Measurements from ENCODE around the gene RAI1. TPM values are rescaled to one million over a fixed set of nuclear protein-coding genes. Genes with fewer than 3 reads are reported as not detected.

Gene RAI1
- total and polyA plus RNA-seq, 2 experiments from 2014 or later: 0.87 to 0.89 TPM

GRCh38 chr17:17679748-17680147, 1.5 kb upstream of the RAI1 start (continued):
- TF ChIP-seq ZNF462 (CRISPR knock-in tag; IDR thresholded peaks at IDR 0.05): no peak
- TF ChIP-seq CTCF (conservative IDR thresholded peaks at IDR 0.05; ENCODE audit: low read depth in 2 of 2): no peak
- TF ChIP-seq CREB1 (CRISPR knock-in tag; IDR thresholded peaks at IDR 0.05; ENCODE audit: low read depth): no peak
- no peak for TF ChIP-seq JUNB (IDR thresholded peaks at IDR 0.05; ENCODE audit: unreplicated experiment)

GRCh38 chr17:17680477-17681186, 626 bp upstream of the RAI1 start:
- peaks cover 71% of the 10 kb centered on the region for H3K27me3 Mint-ChIP-seq (ENCODE audit: insufficient read depth, low read depth, poor library complexity)
- Histone ChIP-seq H3K27me3 (ENCODE audit: insufficient read depth) (peaks cover 98% of the 10 kb centered on the region), H3F3A (replicated peaks; ENCODE audit: low read depth) (peaks cover 6% of the 10 kb centered on the region; the same call in 1 of the 2 replicates), H3K4me2 (peak overlapping the region; percentile 66), H3K36me3 (ENCODE audit: insufficient read depth) (no peaks in the 10 kb centered on the region), H3K4me1 (ENCODE audit: insufficient read depth) (peaks cover 29% of the 10 kb centered on the region), H3K79me2 (replicated peaks; ENCODE audit: insufficient read depth) (no peaks in the 10 kb centered on the region), H3K4me3 (no peak overlapping the region), H3K9me2 (ENCODE audit: insufficient read depth) (no peaks in the 10 kb centered on the region), H4K20me1 (replicated peaks; ENCODE audit: insufficient read depth) (peaks cover 8% of the 10 kb centered on the region; the same call in 1 of the 2 replicates), H3K27ac (ENCODE audit: low read depth) (no peak overlapping the region), H2AFZ (no peak overlapping the region)
- H3K4me3 Mint-ChIP-seq: peak overlapping the region; percentile 26; the same call in 2 of the 3 replicates
- H3K27ac Mint-ChIP-seq: no peak overlapping the region
- H3K4me1 Mint-ChIP-seq: peaks cover 37% of the 10 kb centered on the region
- no peaks in the 10 kb centered on the region for H3K36me3 Mint-ChIP-seq (ENCODE audit: low read depth)
- ATAC-seq (no peak), DNase-seq (ENCODE audit: low spot score) (no peak)
- H3K9me3 Mint-ChIP-seq: no peaks in the 10 kb centered on the region
- TF ChIP-seq CTCF (conservative IDR thresholded peaks at IDR 0.05; ENCODE audit: low read depth in 2 of 2) (no peak; a peak in 1 of 4 replicates), STAT1 (IDR thresholded peaks at IDR 0.05; ENCODE audit: unreplicated experiment) (no peak), ZNF331 (CRISPR knock-in tag; IDR thresholded peaks at IDR 0.05; ENCODE audit: low read depth) (no peak)

Data from GM23338 (cell line).